Panc1 (cell line): ENCODE results near the gene TSHZ2.

Source experiments
- POLR2AphosphoS5 ChIP-seq: IDR thresholded peaks from 2 replicates; pipeline ENCODE4 v1.6.1; 2012; ENCODE audit warnings: mild to moderate bottlenecking, low read depth, low read length, moderate library complexity
- SIN3A ChIP-seq: IDR thresholded peaks from 2 replicates; pipeline ENCODE4 v1.6.1; 2012; ENCODE audit warnings: low read depth, mild to moderate bottlenecking, low read length, moderate library complexity, borderline replicate concordance; ENCODE audit not compliant: insufficient read depth
- TF ChIP-seq, protein P1 (sequence below): fragments of 450-650 bp; IDR thresholded peaks from 2 replicates; pipeline ENCODE4 v1.5.1; 2017; ENCODE audit warnings: mild to moderate bottlenecking
- TF ChIP-seq, protein P2 (sequence below), 2 experiments: IDR thresholded peaks; 2 replicates each; pipeline ENCODE4 v1.6.1; 2011 to 2012; ENCODE audit warnings: low read depth in 2 of 2, control low read depth in 1 of 2, low read length in 1 of 2, mild to moderate bottlenecking in 1 of 2, moderate library complexity in 1 of 2; ENCODE audit not compliant: insufficient read depth in 1 of 2

DNA sequence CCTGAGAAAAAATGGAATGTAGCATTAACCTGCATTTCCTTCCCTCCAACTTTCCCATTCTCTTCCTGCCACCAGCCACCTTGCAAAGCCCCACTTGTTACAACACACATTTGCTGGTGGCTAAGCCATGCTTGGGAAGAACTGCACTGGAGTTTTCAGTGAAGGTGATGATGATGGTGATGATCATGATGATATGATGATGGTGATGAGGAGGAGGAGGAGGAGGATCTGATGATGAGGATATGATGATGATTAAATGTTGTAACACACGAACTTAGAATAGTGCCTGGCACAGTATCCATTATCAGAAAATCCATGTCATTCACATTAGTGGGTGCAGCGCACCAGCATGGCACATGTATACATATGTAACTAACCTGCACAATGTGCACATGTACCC is 297.2 kb downstream of the TSHZ2 start:
- TF ChIP-seq POLR2AphosphoS5 (no peak), SIN3A (no peak)
- TF ChIP-seq, protein P1, sequence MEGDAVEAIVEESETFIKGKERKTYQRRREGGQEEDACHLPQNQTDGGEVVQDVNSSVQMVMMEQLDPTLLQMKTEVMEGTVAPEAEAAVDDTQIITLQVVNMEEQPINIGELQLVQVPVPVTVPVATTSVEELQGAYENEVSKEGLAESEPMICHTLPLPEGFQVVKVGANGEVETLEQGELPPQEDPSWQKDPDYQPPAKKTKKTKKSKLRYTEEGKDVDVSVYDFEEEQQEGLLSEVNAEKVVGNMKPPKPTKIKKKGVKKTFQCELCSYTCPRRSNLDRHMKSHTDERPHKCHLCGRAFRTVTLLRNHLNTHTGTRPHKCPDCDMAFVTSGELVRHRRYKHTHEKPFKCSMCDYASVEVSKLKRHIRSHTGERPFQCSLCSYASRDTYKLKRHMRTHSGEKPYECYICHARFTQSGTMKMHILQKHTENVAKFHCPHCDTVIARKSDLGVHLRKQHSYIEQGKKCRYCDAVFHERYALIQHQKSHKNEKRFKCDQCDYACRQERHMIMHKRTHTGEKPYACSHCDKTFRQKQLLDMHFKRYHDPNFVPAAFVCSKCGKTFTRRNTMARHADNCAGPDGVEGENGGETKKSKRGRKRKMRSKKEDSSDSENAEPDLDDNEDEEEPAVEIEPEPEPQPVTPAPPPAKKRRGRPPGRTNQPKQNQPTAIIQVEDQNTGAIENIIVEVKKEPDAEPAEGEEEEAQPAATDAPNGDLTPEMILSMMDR = no peak
- TF ChIP-seq, protein P2, sequence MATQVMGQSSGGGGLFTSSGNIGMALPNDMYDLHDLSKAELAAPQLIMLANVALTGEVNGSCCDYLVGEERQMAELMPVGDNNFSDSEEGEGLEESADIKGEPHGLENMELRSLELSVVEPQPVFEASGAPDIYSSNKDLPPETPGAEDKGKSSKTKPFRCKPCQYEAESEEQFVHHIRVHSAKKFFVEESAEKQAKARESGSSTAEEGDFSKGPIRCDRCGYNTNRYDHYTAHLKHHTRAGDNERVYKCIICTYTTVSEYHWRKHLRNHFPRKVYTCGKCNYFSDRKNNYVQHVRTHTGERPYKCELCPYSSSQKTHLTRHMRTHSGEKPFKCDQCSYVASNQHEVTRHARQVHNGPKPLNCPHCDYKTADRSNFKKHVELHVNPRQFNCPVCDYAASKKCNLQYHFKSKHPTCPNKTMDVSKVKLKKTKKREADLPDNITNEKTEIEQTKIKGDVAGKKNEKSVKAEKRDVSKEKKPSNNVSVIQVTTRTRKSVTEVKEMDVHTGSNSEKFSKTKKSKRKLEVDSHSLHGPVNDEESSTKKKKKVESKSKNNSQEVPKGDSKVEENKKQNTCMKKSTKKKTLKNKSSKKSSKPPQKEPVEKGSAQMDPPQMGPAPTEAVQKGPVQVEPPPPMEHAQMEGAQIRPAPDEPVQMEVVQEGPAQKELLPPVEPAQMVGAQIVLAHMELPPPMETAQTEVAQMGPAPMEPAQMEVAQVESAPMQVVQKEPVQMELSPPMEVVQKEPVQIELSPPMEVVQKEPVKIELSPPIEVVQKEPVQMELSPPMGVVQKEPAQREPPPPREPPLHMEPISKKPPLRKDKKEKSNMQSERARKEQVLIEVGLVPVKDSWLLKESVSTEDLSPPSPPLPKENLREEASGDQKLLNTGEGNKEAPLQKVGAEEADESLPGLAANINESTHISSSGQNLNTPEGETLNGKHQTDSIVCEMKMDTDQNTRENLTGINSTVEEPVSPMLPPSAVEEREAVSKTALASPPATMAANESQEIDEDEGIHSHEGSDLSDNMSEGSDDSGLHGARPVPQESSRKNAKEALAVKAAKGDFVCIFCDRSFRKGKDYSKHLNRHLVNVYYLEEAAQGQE (IDR thresholded peaks at IDR 0.05; ENCODE audit: insufficient read depth in 1 of 2, low read depth in 2 of 2, low read length in 1 of 2) = no peak
